ENCODE results near the gene PPM1H.
A peak's percentile ranks its signal among the peaks of the same experiment; 100 is the strongest.

The PPM1H gene

DNA sequence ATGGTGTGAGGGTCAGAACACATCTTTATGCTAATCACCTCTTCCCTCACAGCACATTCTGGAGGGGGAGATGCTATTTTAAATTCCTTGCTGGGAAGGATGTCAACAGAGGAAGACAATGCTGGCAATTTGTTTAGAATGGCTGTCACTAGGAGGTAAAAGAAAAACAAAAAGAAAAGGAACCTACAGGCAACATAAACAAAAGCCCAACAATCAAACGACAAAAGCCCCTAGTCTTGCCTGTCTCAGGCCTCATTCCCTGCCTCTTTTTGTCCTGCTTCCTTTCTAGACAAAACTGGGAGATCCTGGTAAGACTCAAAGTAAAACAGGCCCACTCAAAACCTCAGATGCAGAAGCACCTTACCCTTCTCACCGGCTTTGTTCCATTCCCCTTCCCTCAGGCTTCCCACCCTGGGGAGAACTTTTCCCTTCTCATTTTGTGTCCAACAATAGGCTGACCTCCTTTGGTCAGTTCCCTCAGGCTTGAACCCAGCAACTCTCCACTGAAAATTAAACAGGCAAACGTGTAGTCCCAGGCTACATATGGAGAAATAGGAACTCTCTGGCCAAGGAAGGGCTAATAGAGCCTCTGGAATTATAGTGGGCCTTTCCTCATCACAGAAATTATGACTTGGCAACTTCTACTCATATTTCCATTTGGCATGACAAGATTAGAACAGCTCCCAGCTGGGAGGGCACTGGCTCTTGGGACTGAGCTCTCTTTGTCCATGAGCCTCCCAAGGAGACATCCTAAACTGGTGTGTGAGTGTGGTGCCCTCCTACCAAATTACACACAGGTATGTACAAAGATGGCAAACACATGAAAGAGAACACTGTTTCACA lies 275.3 kb downstream of the PPM1H start:
- Histone ChIP-seq H3K4me1 (peaks cover 0 to 3% (median 1%) of the 10 kb centered on the region in 10 experiments; a peak in 10 of 20 replicates), H3K36me3 (no peaks in the 10 kb centered on the region)

GRCh38 chr12:62658910-62659309 lies 276.0 kb downstream of the PPM1H start:
- no peaks in the 10 kb centered on the region for H3K36me3 ChIP-seq
- TF ChIP-seq Cebpa-rat (IDR thresholded peaks at IDR 0.05): no peak
- H3K9me3 ChIP-seq (replicated peaks in 1 of 11): peaks cover 0 to 10% (median 7%) of the 10 kb centered on the region in 11 experiments; a peak in 10 of 22 replicates
- no peak overlapping the region for H3K9ac ChIP-seq
- peaks cover 0 to 10% (median 7%) of the 10 kb centered on the region in 10 experiments; a peak in 12 of 20 replicates for H3K4me1 ChIP-seq
- no peak overlapping the region for H3K27ac ChIP-seq
- H3K4me2 ChIP-seq: no peak overlapping the region
- H3K4me3 ChIP-seq: no peak overlapping the region
- H4K20me1 ChIP-seq: no peaks in the 10 kb centered on the region
- H3K27me3 ChIP-seq: no peaks in the 10 kb centered on the region

More for the DNA sequence above, 275.3 kb downstream of the PPM1H start:
- Histone ChIP-seq H3K27me3 (no peaks in the 10 kb centered on the region), H4K20me1 (no peaks in the 10 kb centered on the region), H3K27ac (no peak overlapping the region), H3K9ac (no peak overlapping the region), H3K9me3 (replicated peaks in 1 of 11) (peaks cover 0 to 10% (median 7%) of the 10 kb centered on the region in 11 experiments; a peak in 10 of 22 replicates), H3K4me2 (no peak overlapping the region), H3K4me3 (no peak overlapping the region)
- TF ChIP-seq Cebpa-rat (IDR thresholded peaks at IDR 0.05): no peak

DNA sequence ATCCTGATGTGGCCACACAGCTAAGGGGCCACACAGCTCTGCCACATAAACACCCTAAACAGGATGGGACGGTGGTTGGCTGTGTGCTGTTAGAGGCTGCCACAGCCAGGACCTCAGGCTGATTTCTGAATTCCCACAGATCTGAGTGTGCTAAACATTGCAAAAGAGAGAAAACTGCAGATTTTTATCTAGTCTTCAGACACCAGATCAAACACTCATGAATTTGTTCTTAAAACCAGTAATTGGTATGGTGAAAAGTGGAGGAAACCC lies 277.7 kb downstream of the PPM1H start:
- no peaks in the 10 kb centered on the region for H4K20me1 ChIP-seq
- peaks cover 0 to 10% (median 7%) of the 10 kb centered on the region in 11 experiments; a peak in 10 of 22 replicates for H3K9me3 ChIP-seq (replicated peaks in 1 of 11)
- H3K4me3 ChIP-seq: no peak overlapping the region
- TF ChIP-seq Cebpa-rat (IDR thresholded peaks at IDR 0.05): no peak
- no peaks in the 10 kb centered on the region for H3K36me3 ChIP-seq
- H3K4me1 ChIP-seq: peaks cover 0 to 11% (median 7%) of the 10 kb centered on the region in 10 experiments; a peak in 12 of 20 replicates
- H3K27me3 ChIP-seq: no peaks in the 10 kb centered on the region
- H3K4me2 ChIP-seq: no peak overlapping the region
- H3K27ac ChIP-seq: no peak overlapping the region
- H3K9ac ChIP-seq: no peak overlapping the region

- no peaks in the 10 kb centered on the region for H3K36me3 ChIP-seq
- no peak for TF ChIP-seq Cebpa-rat (IDR thresholded peaks at IDR 0.05)
- H3K27me3 ChIP-seq: no peaks in the 10 kb centered on the region
- no peak overlapping the region for H3K27ac ChIP-seq
- H3K9ac ChIP-seq: no peak overlapping the region
- peaks cover 0 to 10% (median 7%) of the 10 kb centered on the region in 11 experiments; a peak in 10 of 22 replicates for H3K9me3 ChIP-seq (replicated peaks in 1 of 11)
- no peaks in the 10 kb centered on the region for H4K20me1 ChIP-seq
- peaks cover 0 to 11% (median 7%) of the 10 kb centered on the region in 10 experiments; a peak in 12 of 20 replicates for H3K4me1 ChIP-seq
- H3K4me3 ChIP-seq: no peak overlapping the region
- H3K4me2 ChIP-seq: no peak overlapping the region
These were observed 278.2 kb downstream of the PPM1H start for GRCh38 chr12:62656591-62657362.

- no peak for TF ChIP-seq Cebpa-rat (IDR thresholded peaks at IDR 0.05)
- Histone ChIP-seq H3K9ac (no peak overlapping the region), H3K9me3 (replicated peaks in 1 of 11) (peaks cover 0 to 9% (median 6%) of the 10 kb centered on the region in 11 experiments; a peak in 9 of 22 replicates), H4K20me1 (no peaks in the 10 kb centered on the region), H3K36me3 (no peaks in the 10 kb centered on the region), H3K4me3 (no peak overlapping the region), H3K4me1 (peaks cover 0 to 12% (median 8%) of the 10 kb centered on the region in 10 experiments; a peak in 12 of 20 replicates), H3K27me3 (no peaks in the 10 kb centered on the region), H3K27ac (no peak overlapping the region), H3K4me2 (no peak overlapping the region)
These were observed 279.2 kb downstream of the PPM1H start for GRCh38 chr12:62655666-62656151.

DNA sequence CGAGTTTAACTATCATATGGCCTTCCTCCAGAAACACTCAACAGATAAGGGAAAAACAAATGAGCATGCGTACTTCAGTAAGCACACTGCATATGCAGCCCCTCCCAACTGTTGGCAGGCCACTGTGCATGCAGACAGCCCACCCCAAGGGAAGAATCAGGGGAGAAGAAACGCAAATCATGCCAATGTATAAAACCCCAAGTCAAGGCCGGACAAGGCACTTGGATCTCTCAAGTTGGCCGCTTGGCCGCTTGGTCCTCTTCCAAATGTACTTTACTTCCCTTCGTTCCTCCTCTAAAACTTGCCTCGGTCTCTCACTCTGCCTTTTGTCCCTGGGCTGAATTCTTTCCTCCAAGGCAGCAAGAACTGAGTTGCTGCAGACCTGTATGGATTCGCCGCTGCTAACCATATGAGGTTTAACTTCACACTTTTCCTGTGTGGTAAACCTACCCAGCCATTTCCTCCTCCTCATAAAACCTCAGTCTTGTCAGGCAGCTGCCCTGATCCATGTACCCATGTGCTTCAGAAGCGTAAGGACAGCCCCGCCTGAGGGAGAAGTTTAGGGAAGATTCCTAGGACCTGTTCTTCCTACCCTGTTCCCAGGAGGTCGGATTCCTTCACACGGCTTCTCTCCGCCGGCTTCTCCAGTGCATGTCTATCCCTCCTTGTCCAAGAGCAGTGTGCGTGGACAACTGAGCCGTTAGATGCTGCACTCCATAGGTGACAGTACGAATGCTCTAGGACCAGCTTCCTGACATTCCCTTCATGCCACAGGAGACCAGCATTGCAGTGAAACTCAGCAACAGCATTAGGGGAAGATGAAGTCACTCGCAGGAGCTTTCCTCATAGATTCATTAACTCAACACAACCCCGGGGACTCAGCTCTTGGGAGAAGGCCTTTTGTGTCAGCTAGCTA lies 280.4 kb downstream of the PPM1H start:
- Histone ChIP-seq H3K4me3 (no peak overlapping the region), H3K9ac (no peak overlapping the region), H3K9me3 (replicated peaks in 1 of 11) (no peaks in the 10 kb centered on the region; a peak in 1 of 22 replicates), H3K36me3 (no peaks in the 10 kb centered on the region), H4K20me1 (no peaks in the 10 kb centered on the region), H3K27ac (no peak overlapping the region), H3K4me2 (peak overlapping the region in 8 of 11 experiments; percentile 4 to 48 (median 35); a peak in 11 of 22 replicates), H3K4me1 (peaks cover 0 to 12% (median 8%) of the 10 kb centered on the region in 10 experiments; a peak in 12 of 20 replicates), H3K27me3 (no peaks in the 10 kb centered on the region)
- TF ChIP-seq Cebpa-rat (IDR thresholded peaks at IDR 0.05): no peak

DNA sequence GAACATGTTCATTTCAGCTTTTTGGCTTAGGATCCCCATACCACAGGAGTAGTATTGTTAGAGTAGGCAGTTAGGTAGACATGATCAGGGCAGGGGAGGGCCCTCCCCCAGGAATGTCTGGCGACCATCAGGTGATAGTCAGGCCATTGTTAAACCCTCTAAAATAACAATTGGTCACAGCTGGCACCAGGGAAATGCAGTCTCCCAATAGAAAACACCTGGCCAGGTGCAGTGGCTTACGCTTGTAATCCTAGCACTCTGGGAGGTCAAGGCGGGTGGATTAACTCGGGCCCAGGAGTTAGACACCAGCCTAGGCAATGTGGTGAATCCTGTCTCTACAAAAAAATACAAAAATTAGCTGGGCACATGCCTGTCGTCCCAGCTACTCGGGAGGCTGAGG lies 281.2 kb downstream of the PPM1H start:
- no peak overlapping the region for H3K9ac ChIP-seq
- H4K20me1 ChIP-seq: no peaks in the 10 kb centered on the region
- TF ChIP-seq Cebpa-rat (IDR thresholded peaks at IDR 0.05): no peak
- no peaks in the 10 kb centered on the region for H3K27me3 ChIP-seq
- H3K4me1 ChIP-seq: peaks cover 0 to 12% (median 8%) of the 10 kb centered on the region in 10 experiments; a peak in 12 of 20 replicates
- peak overlapping the region in 4 of 11 experiments; percentile 26 to 48 (median 40); a peak in 1 of 22 replicates for H3K4me2 ChIP-seq
- H3K36me3 ChIP-seq: no peaks in the 10 kb centered on the region
- H3K27ac ChIP-seq: no peak overlapping the region
- no peaks in the 10 kb centered on the region; a peak in 1 of 22 replicates for H3K9me3 ChIP-seq (replicated peaks in 1 of 11)
- no peak overlapping the region for H3K4me3 ChIP-seq

DNA sequence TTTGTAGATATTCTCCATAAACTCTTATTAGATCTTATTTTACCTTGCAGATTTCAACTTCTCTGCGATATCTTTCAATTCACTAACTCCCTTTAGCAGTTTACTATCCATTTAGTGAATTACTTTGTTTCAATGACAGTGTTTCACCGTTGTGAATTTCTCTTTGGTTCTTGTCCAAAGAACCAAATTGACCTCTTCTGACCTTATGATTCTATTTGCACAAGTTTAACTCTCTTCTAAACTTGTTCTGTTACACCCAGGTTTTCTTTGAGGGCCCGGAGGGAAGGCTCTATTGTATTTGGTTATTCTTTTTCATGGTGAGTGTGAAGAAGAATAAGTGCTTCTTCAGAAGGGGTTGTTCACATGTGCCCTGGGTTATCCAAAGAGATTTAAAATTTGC lies 281.6 kb downstream of the PPM1H start:
- no peaks in the 10 kb centered on the region for H3K27me3 ChIP-seq
- TF ChIP-seq Cebpa-rat (IDR thresholded peaks at IDR 0.05): no peak
- H3K4me3 ChIP-seq: no peak overlapping the region
- no peak overlapping the region for H3K9ac ChIP-seq
- H4K20me1 ChIP-seq: no peaks in the 10 kb centered on the region
- no peaks in the 10 kb centered on the region; a peak in 1 of 22 replicates for H3K9me3 ChIP-seq (replicated peaks in 1 of 11)
- H3K36me3 ChIP-seq: no peaks in the 10 kb centered on the region
- no peak overlapping the region for H3K27ac ChIP-seq
- peaks cover 0 to 12% (median 8%) of the 10 kb centered on the region in 10 experiments; a peak in 12 of 20 replicates for H3K4me1 ChIP-seq
- H3K4me2 ChIP-seq: no peak overlapping the region

All from BLaER1 treated with 17β-estradiol and CSF1 and Interleukin-3, amounts not matched to agents 10 nM and 100 nM (cell line).